Ecto neural progenitor cell (in vitro differentiated cells): Measurements from ENCODE around the gene MYO1E.
"Not testable (repeated sequence)": the region's sequence is repeated elsewhere in the genome, so short reads cannot be mapped to it uniquely, and the experiment has no call there.

ENCODE experiments used
- DNase-seq: peaks from one replicate; pipeline ENCODE4 v3.0.0-alpha.2; 2018; ENCODE audit warnings: low spot score

The MYO1E gene

GRCh38 chr15:59162080-59162479 lies 210.6 kb downstream of the MYO1E start:
- DNase-seq: not testable (repeated sequence)

- peak; percentile 70 for DNase-seq
Measured at GRCh38 chr15:59160880-59161593, 211.6 kb downstream of the MYO1E start.

- no peak for DNase-seq
Measured at GRCh38 chr15:59159210-59159609, 213.5 kb downstream of the MYO1E start.

- DNase-seq: no peak
Measured at GRCh38 chr15:59158701-59159034, 214.0 kb downstream of the MYO1E start.

DNA sequence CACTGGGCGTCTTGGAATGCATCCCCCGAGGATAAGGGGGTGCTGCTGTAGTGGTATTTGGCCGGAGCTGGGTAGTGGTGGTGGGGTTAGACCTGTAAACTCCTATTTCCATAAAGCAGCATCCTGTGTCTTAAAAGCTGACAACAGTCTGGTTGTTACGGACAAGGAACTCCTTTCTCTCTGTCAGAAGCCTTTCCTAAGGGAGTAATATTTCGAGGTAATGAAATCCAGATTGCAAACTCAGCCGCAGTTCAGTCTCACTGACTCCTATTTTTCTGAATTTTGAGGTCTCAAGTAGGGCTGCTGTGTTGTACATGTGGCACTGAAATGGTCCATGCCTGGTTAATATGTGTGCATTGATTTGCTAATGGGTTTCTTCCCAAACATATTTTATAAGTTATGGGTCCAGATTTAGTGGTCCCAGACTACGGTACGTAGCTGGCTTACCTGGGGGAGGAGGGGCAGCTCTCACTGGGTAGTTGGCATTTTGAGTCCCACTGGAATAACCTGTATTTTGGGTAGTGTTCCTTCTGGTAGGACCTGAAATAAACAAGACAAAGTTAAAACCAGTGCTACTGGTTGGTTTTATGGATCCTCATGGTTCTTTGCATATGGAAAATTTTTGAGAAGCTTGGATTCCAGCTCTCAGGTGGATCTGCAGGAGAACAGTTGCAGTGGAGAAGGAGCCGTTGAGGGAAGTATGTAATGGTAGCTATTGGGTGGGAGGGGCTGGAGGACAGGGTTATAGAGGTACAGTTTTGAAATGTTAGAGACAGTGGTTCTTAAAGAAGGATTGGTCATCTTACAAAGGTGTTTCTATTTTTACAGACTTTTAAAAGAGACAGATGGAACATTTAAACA lies 214.6 kb downstream of the MYO1E start:
- DNase-seq: no peak

GRCh38 chr15:59157396-59157795 lies 215.3 kb downstream of the MYO1E start:
- DNase-seq: no peak

DNA sequence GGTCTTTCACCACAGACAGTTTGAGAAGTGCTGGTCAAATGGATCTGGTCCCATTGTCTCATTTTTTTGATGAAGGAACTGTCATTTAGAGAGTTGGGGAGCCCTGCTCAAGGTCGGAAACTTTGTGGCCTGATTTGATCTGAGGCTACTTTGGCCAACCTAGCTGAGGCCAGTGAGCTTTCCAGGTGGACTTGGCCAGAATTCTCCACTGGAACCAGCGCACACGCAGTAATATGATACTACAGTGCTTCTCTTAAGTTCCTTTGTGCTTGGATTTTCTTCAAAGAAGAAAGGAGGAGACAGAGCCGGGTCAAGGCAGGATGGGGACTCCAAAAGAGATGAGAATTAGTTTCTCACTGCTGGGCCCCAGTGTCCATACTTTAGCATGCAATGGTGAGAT lies 217.2 kb downstream of the MYO1E start:
- DNase-seq: no peak

GRCh38 chr15:59154243-59154642 lies 218.4 kb downstream of the MYO1E start:
- DNase-seq: no peak

DNA sequence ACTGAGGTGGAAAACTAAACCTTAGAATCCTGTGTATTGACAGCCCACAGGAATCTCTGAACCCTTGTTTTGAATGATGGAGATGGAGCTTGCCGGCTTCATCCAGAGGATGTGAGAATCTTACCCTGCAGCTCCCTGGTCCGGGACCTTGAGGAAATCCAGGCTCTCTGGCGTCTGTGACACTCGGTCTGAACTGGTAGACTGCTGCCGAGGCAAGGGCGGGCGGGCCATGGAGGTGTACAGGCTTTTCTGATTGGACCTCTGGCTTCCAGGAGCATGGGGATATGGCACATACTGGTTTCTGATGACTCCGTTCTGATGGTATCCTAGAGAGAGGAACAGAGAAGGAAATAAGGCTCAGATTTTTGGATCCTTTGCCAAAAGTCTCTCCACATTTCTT lies 219.2 kb downstream of the MYO1E start:
- no peak for DNase-seq

GRCh38 chr15:59152694-59153450 lies 219.8 kb downstream of the MYO1E start:
- DNase-seq: no peak

GRCh38 chr15:59150185-59150584 lies 222.5 kb downstream of the MYO1E start:
- no peak for DNase-seq

DNA sequence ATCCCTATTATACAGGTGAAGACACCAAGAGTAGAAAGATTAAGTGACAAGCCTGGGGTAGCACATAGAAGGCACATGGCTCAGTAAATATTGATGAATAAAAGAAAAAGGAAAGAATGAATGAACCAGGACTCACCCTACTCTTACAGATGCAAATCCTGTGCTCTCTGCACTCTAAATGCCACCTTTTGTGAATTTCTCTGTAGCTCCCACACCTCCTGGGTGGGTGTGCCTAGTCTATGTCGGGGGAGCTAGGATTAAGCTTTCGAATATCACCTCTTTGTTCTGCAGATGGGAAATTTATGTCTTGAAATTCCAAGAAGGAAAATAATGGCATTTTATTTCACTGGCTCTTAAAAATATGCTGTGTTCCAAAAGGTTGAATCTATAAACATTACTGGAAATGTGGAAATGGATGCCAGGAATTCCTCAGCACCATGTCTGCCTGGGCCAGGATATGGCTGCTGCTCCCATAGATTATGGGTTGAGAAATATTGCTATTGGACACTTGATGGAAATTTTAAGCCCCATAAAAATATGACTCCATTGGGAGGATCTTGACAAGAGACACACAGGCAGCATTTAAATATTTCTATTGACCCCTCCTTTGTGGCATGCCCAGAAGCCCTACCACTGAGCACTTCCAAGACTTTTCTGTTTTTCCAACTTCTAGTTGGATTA lies 224.4 kb downstream of the MYO1E start:
- DNase-seq: no peak

DNA sequence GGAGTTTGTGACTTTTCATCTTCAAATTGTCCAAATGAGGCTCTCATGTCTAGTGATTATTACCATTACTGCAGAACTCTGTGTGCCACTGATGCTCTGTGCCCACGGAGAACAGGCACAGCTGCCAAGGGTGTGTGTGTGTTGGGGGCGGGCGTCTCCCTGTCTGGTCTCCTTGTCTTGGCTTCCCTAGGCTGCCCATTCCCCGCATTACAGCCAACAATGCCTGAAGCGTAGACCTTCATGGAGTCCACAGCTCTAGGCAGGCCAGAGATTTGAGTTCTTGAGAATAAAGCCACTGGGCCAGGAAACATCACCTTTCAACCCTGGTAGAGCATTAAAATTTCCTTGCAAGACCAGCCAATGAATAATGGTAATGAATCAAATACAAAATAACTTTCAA lies 225.0 kb downstream of the MYO1E start:
- DNase-seq: no peak

DNA sequence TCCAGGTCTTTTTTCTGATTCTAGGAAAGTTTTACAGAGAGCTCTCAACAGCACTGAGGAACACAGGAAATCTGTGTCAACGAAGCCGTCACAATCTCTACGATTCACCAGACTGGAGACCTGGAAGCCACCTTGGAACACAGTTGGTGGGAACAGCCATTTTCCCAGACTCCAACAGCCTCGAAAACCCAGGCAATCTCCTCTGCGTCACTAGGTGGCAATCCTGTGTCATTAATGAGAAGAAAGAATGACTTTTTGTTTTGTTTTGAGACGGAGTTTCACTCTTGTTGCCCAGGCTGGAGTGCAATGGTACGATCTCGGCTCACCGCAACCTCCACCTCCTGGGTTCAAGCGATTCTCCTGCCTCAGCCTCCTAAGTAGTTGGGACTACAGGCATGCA lies 228.1 kb downstream of the MYO1E start:
- not testable (repeated sequence) for DNase-seq

GRCh38 chr15:59143281-59143680 lies 229.4 kb downstream of the MYO1E start:
- no peak for DNase-seq

- DNase-seq: no peak
Measured at GRCh38 chr15:59140422-59141226, 232.0 kb downstream of the MYO1E start.

DNA sequence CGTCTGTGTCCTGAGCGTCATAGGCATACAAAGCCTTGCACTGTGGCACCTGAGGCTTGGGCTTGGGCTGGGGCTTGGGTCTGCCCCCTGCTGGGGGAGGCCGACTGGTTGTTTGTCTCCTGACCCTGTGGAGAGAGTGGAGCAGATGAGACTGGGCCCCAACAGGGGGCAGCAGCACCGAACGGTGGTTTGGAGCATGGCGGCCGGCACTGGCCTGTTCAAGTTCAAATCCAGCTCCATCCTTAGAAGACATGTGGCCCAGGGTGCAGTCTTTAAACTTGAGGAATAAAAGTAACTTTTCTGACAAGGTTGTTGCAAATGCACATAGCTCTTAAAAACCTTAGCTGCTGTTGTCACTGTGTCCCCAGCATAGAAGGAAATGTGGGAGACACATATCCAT lies 234.4 kb downstream of the MYO1E start:
- DNase-seq: peak; percentile 67

- DNase-seq: no peak
Measured at GRCh38 chr15:59137566-59137965, 235.1 kb downstream of the MYO1E start.

- DNase-seq: no peak
Measured at GRCh38 chr15:59133929-59134427, 238.7 kb downstream of the MYO1E start.

DNA sequence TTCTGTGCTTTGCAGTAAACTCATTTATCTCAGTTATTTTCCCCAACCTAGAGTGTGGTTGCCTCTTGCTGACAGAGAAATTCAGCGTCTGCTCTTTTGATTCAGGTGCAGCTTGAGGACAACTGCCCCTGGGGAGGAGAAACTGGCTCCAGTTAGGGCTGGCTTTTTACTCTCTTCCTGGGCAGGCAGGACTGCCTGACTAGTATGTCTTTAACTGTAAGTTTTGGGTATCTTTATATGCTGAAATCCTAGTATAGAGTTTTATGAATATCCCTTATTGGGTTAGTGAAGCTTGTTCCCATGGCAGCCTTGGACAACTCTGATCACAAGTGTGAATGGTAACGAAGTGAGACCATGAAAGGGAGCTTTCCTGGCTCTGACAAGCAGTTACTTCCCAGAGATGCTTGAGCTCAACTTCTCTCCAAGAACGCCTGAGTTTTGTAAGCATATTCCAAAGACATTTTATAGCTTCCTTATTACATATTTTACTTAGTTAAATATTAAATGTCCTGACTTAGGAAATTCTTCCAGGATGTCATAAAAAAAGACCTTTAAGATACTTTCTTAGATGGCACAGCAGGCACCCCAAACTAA lies 240.6 kb downstream of the MYO1E start:
- no peak for DNase-seq

DNA sequence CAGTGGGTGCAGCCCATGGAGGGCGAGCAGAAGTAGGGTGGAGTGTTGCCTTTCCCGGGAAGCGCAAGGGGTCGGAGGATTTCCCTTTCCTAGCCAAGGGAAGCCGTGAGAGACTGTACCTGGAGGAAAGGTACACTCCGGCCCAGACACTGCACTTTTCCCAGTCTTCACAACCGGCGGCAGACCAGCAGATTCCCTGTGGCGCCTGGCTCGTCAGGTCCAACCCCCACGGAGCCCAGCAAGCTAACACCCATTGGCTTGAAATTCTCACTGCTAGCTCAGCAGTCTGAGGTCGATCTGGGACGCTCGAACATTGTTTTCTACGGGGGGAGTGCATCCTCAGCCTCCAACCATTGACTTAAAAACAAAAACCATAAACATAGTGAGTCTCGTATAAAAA lies 241.2 kb downstream of the MYO1E start:
- DNase-seq: no peak
